LNCAP (cell line): ENCODE measurements around the gene B3GALT5.

Experiments
- TF ChIP-seq, protein P1 (sequence below): fragments of 450-650 bp; IDR thresholded peaks from 2 replicates; pipeline ENCODE4 v1.5.1; 2017; ENCODE audit warnings: mild to moderate bottlenecking

B3GALT5 gene

DNA sequence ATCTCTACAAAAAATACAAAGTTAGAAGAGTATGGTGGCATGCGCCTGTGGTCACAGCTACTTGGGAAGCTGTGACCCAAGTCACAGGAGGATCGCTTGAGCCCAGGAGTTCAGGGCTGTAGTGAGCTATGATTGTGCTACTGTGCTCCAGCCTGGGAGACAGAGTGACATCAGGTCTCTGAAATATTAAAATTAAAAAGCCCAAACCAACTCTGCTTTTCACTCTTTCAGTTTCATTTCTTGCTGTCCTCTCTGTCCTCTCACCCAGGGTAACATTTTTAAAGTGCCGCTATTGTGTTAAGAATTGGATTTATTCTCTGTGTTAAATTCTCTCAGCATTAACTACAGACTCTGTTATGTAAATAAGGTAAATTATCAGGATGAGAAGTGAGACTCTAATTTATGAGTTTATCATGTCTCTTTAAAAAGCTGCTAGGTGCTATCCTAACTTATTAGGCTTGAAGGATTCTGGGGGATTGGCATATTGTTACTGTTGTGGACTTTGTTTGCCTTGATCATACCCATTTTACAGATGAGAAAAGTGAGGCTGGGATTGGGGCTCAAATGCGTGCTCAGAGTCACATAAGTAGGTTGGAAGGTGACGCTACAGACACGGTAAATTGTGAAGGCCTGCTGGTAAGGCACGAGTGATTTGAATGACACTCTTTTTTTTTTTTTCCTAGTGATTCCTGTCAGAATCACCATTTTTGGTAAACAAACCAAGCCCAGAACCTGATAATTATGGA is 46.5 kb downstream of the B3GALT5 start:
- TF ChIP-seq, protein P1, sequence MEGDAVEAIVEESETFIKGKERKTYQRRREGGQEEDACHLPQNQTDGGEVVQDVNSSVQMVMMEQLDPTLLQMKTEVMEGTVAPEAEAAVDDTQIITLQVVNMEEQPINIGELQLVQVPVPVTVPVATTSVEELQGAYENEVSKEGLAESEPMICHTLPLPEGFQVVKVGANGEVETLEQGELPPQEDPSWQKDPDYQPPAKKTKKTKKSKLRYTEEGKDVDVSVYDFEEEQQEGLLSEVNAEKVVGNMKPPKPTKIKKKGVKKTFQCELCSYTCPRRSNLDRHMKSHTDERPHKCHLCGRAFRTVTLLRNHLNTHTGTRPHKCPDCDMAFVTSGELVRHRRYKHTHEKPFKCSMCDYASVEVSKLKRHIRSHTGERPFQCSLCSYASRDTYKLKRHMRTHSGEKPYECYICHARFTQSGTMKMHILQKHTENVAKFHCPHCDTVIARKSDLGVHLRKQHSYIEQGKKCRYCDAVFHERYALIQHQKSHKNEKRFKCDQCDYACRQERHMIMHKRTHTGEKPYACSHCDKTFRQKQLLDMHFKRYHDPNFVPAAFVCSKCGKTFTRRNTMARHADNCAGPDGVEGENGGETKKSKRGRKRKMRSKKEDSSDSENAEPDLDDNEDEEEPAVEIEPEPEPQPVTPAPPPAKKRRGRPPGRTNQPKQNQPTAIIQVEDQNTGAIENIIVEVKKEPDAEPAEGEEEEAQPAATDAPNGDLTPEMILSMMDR, result no peak

DNA sequence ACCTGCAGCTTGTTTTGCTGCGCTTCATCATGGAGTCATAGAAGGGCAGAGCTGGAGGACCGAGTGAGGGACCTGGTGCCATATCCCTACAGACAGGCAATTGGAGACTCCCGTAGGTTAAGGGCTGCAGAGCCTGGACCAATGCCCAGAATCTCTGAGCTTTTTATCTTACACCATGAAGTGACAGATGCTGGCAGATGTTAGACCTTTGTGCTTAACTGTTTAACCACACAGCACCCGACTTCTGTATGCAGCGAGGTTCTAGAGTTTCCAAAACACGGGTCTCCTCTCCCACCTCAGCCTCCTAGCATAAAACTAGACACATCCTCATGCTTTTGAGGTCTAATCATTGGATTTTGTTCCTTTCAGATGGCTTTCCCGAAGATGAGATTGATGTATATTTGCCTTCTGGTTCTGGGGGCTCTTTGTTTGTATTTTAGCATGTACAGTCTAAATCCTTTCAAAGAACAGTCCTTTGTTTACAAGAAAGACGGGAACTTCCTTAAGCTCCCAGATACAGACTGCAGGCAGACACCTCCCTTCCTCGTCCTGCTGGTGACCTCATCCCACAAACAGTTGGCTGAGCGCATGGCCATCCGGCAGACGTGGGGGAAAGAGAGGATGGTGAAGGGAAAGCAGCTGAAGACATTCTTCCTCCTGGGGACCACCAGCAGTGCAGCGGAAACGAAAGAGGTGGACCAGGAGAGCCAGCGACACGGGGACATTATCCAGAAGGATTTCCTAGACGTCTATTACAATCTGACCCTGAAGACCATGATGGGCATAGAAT is 47.6 kb downstream of the B3GALT5 start:
- TF ChIP-seq, protein P1, result no peak

DNA sequence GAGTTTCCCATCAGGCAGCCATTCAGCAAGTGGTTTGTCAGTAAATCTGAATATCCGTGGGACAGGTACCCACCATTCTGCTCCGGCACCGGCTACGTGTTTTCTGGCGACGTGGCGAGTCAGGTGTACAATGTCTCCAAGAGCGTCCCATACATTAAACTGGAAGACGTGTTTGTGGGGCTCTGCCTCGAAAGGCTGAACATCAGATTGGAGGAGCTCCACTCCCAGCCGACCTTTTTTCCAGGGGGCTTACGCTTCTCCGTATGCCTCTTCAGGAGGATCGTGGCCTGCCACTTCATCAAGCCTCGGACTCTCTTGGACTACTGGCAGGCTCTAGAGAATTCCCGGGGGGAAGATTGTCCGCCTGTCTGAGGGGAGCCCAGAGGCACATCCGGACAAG is 48.4 kb downstream of the B3GALT5 start:
- TF ChIP-seq, protein P1, result no peak

DNA sequence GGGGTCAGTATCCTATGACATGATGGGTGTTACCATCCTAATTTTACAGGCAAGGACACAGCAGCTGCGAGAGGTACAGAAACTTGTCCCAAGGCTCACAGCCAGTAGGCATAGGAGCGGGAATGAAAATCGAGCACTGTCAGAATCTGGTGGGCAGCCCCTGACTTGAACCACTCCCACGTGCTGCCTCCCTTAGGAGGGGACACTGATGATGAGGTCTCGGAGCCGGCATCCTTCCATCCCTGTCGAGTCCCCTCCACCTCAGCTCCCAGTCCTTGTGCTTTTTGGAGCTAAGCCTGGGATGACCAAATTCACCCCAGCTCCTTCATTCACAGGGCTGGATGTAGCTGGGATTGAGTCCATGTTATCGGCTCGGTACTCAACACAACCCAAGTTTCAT is 49.0 kb downstream of the B3GALT5 start:
- TF ChIP-seq, protein P1, result no peak

DNA sequence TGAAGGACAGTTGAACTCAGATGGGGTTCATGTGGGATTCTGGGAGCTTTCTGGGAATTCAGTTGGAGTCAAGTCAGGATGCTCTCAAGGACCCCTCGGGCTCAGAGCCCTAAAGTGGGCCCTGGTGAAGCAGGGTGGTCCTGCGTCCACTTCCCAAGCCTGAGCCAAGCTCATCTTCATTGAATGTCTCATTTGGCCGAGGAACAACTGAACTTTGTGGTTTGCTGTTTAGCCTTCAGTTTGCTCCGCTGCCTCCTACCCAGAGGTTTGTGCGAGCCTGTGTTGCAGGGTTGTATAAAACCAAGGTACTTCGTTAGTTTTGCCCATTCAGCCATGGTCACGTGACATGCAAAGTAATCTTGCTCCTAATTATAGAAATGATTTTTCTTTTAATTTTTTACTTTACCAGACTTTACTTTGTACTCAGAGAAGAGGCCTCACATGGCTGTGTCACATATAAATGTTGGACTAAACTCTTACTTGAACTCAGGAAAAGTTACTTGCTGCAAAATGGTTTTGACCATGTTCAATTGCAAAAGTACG is 49.7 kb downstream of the B3GALT5 start:
- TF ChIP-seq, protein P1, result no peak

DNA sequence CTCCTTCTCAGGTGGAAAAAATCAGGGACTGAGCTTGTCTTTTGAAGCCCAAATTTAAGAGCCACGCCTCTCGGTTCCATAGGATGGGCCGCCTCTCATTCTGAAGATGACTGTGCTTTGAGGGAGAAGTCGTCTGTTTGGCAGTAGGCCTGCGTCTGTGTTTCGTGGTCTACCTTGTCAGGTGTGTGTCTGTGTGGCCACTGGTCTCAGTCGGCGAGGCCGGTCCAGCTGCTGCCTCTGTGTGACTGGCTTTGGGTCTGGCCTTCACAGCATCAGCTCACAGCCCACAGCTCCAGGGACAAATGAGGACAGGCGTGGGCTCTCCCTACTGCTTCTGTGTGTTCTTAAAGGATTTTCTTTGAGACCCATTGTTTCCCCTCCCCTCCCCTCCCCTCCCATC is 50.3 kb downstream of the B3GALT5 start:
- TF ChIP-seq, protein P1, result no peak

DNA sequence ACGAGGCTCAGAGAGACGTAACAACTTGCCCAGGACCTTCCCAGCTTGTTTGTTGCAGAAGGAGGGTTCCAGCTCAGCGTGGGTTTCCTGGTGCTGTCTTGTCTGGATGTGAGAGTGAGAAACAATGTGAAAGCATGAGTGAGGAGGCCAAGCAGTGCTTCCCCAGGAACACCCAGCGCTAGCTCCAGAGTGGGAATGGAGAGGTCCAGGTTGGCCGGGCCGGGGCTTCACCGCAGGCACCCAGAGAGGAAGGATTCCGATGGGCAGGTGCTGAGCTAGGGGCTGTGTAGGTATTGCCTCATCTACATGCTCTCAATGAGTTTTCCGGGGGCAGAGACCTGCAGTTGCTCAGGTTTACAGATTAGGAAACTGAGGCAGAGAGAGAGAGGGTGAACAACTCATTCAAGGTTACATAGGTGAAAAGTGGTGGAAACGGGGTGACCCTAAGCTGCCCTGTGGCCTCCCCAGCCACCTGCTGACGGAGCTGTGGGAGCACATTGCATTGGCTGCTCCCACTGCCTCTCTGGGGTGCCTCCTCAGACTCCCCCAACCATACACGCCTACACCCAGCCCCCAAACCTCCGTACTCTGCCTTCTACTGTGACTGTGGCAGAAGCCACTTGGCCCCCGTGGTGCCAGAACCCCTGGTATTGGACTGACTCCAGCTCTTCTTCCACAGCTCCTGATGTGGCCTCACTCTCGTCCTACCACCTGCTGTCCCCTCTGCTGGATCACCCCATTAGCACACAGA is 51.2 kb downstream of the B3GALT5 start:
- TF ChIP-seq, protein P1, result no peak
